Cardiac septum (tissue), 1 donor: ENCODE measurements around the gene HAND1. TPM values are rescaled to one million over a fixed set of nuclear protein-coding genes. Genes with fewer than 3 reads are reported as not detected.
A peak's percentile ranks its signal among the peaks of the same experiment; 100 is the strongest.
"Not testable (repeated sequence)": the region's sequence is repeated elsewhere in the genome, so short reads cannot be mapped to it uniquely, and the experiment has no call there.

Experiments
- DNase-seq: peaks from one replicate; pipeline ENCODE4 v3.0.0-alpha.2; 2020; ENCODE audit warnings: low spot score
- intact Hi-C: fragments of 100-400 bp; cut with DNase I; formaldehyde crosslinking; loops from one replicate; pipeline ENCODE4 v1.14.0; 2022
- long read RNA-seq: library from polyadenylated mRNA; unstranded; transcript quantifications from one replicate; pipeline ENCODE4 v2.0.0, GENCODE V29; 2021
- total RNA-seq: library from RNA; stranded (reverse); fragmentation: NEBNext Ultra II Directional; extraction: Animal tissue kit (Norgen Biotek cat#: 25700); gene quantifications from one replicate; pipeline ENCODE4 v1.2.1, GENCODE V29; 2021
- donor health status: DM: no; HTN: no; CAD: no.

Gene HAND1
- total RNA-seq: 18.3 TPM
- long read RNA-seq, transcript HAND1-201 (2 exons, 1,738 nt): major isoform, 25 of 39 reads
- long read RNA-seq, partial matches to known transcripts: 0 of 39 reads
- long read RNA-seq, other reads (novel, unspliced or antisense): 14 of 39 reads

DNA sequence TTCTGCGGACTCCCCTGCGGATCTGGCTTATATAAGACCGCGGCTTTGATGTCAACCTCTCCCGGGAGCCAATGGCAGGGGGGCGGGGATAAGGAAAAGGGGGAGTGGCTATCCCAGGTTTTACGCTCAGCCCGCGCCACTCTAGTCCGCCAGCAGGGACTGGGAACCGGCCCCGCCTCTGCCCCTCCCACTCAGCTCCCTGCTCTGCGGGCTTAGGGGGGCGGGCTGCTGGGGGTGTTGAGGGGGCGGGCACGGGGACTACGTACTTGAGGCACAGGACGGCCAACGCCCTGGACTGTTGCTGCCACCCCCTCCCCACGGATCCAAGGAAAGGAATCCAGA lies at the start of gene HAND1:
TSS of gene HAND1 (minus strand) at position 4 of the 342 bp plus-strand sequence. CDS start 219 bp downstream, outside the sequence.
- peak; percentile 92 for DNase-seq
- intact Hi-C loops: no loop called here

DNA sequence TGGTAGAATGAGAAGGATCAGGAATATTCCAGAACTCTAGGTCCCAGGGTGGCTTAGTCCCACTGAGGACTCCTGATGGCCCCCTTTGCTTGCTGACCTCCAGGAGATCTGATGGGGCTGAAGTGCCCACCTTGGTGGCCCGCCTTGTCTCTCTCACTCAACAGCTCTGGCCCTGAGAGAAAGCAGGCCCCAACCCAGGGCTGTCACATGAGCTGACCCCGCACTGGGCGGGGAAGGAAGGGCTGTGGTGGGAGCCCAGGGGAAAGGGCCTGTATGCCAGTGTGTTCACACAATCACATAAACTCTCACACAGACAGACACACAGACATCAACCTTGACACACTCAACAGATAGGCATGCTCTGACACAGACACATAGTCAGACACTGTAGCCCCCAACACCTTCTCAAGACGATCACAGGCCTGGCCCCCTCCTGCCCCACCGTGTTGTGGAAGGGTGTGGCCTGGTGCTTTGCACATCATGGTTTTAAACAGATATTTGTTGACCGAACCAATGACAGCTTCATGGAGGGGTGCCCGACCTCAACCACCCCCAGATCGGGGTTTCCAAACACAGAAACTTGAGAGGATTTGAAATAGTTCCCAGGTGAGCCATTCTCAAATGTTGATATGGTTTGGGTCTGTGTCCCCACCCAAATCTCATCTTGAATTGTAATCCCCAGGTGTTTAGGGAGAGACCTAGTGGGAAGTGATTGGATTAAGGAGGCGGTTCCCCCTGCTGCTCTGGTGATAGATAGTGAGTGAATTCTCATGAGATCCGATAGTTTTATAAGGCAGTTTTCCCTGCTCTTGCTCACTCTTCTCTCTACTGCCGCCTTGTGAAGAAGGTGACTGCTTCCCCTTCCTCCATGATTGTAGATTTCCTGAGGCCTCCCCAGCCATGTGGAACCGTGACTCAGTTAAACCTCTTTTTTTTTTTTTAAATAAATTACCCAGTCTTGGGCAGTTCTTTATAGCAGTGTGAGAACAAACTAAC lies 48.5 kb upstream of the HAND1 start:
- intact Hi-C loops: no loop called here
- no peak for DNase-seq

DNA sequence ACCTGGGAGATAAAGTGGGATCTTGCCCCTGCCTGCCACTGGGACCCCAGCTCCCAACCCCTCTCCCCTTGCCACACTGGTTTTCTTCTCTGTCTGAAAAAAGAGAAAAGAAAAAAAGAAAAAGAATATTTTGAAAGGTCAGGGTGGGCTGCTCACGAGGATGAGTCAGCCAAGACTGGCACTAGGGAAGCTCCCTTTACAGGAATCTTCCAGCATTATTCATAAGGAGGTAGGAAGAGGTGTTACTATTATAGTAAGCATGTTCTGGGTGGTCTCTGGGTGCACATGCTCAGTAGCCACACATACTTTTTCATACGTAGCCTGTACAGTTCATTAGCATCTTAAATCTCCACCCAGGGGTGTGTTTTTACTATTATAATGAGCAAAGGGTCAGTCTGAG lies 46.8 kb upstream of the HAND1 start:
- no peak for DNase-seq
- intact Hi-C loops: no loop called here

DNA sequence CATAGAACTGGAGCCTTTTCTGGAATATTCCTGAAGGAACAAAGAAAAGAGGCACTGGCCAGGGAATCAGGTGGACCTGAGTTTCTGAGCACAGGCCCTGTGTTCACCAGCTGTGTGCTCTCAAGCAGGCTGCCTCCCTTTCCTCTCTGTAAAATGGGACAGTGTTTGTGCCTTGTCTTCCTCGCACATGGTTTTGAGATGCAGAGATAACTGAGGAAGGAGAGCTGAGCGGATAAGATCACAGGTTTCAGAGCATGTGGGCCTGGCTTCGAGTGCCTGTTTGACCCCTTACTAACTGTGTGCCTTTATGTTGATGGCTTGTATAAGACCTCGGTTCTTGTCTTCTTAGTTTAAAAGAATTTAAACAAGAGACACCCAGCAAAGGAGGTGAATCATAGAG lies 46.2 kb upstream of the HAND1 start:
- intact Hi-C loops: no loop called here
- no peak for DNase-seq

DNA sequence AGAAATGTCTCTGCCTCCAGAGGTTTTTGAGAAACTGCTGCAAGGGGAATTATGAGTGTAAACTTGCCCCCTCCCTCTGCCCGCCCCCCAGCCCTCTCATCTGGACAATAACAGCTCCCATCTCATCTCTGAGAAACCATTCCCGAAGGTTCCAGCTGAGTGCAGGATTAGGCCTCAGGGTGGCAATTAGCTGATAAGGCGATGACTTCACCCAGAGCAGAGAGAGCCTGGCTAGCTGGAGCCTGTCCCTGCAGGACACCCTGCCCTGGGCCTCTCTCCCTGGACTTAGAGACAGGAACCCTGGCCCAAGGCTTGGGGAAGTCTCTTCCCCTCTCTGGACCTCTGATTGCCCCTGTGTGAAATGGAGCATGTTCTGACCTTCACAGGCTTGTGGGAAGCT lies 45.7 kb upstream of the HAND1 start:
- peak; percentile 79 for DNase-seq
- intact Hi-C loops: loop anchor here (2.0 kb wide), 1 partner anchor 81 kb away; no protein-coding TSS in a partner anchor

DNA sequence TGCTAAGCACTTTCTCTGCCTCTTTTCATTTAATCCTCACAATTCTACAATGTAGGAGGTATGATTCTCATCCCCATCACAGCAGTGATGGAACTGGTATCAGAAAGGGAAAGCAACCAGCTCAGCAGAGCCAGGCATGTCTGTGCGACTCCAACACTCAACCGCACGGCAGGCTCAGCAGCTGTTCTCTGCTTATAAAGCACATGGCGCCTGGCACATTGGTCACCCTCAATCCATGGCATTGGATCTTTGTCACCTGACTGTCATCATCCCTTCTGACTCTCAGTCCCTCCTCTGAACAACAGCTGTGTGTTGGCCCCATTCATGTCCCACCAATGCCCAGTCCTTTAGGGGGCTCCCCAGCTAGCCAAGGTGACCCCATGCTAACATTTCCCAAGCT lies 45.1 kb upstream of the HAND1 start:
- DNase-seq: no peak
- intact Hi-C loops: loop anchor here (2.0 kb wide), 1 partner anchor 82 kb away; no protein-coding TSS in a partner anchor

DNA sequence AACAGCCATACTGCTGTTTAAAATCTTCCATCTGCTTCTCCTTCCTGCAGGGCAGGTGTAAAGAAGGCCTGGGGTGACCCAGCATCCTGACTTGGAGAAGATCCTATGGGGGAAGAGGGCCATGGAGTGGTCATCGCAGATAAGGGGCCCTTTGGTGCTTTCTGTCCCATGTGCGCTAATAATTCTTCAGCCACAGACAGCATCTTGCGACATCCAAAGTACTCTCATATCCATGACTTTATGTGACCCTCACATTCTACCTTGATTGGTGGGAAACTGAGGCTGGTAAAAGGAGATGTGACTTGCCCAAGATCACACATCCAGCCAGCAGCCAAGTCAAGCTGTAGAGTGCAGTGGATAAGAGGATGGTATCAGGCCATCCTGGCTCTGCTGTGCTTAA lies 44.3 kb upstream of the HAND1 start:
- no peak for DNase-seq
- intact Hi-C loops: loop anchor here (2.0 kb wide), 1 partner anchor 83 kb away; no protein-coding TSS in a partner anchor

DNA sequence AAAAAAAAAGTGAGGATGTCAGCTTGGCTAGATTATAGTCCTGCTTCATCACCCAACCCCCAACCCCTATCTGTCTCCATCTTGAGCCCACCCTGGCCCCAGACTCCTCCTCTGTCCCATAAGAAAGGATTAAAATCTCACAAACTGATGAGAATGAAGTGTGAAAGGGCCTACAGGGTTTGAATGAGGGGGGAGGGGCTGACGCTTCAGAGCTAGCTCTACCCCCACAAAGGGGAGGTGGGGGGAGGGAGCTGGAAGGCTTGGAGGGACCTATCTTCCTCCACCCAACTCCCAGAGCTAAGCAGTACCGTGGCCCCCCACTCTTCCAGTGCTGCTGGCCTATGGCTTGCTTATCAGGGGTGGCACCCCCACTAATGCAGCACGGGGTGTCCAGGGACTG lies 43.7 kb upstream of the HAND1 start:
- intact Hi-C loops: loop anchor here (2.0 kb wide), 1 partner anchor 83 kb away; no protein-coding TSS in a partner anchor
- DNase-seq: no peak

DNA sequence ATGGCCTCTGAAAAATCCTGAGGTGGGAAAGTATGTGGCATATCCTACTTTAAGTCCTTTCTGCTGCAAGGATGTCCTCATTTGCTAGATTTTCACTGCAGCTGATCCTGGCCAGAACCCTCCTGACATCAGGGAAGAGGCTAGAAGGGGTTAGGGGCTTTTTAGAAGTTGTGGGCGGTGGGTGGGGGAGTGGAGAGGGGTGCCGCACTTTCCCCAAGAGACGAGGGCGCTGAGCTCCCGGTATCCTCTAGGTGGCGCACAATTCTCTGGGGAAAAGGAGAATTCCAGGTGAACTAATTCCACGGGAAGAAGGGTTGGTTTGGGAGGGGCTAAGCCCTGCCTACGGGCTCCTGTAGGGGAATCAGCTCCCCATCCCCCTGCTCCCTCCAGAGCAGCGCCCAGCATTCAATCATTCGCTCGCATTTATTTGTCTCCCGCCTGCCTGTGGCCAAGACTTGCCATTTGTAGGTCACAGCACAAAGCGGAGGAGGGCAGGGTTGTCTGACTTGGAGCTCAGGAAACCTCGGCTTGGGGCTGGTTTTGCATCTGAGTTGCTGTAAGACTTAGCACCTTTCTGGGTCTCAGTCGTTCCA lies 42.9 kb upstream of the HAND1 start:
- no peak for DNase-seq
- intact Hi-C loops: no loop called here

DNA sequence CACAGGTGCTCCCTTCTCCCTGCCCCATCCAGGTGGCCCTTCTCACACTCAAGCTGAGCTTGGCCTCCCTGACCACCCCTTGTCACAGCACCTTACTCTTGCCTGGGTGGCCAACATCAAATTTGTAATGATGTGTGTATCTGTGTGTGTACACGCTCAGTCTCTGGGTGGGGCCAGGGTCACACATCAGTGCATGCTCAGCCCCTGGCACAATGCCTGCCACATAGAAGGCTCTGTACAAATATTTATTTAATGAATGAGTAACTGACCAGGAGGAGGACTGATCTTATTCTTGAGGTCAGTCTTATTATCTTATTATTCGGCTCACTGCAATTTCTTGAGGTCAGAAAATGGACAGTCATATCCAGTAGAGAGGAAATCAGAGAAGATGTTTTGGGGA lies 41.3 kb upstream of the HAND1 start:
- no peak for DNase-seq
- intact Hi-C loops: no loop called here

DNA sequence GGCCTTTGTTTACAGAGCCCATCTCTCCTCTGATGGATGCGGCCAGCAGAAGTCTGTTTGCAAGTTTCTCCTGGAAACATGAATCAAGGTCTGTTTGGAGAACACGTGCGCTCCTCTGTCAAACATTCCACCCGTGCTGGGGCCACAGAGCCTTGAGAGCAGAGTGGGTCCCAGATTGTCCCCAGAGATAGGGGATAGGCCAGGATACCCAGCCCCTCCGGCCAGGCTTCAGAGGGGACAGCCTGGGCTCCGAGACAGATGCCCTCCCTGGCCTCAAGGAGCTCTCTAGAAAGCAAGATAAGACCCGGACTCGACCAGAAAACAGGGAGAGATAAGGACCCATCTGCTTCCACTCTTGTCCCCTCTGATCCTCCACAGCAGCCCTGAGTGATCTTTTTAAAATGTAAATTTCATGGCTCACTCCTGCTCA lies 40.4 kb upstream of the HAND1 start:
- no peak for DNase-seq
- intact Hi-C loops: no loop called here

DNA sequence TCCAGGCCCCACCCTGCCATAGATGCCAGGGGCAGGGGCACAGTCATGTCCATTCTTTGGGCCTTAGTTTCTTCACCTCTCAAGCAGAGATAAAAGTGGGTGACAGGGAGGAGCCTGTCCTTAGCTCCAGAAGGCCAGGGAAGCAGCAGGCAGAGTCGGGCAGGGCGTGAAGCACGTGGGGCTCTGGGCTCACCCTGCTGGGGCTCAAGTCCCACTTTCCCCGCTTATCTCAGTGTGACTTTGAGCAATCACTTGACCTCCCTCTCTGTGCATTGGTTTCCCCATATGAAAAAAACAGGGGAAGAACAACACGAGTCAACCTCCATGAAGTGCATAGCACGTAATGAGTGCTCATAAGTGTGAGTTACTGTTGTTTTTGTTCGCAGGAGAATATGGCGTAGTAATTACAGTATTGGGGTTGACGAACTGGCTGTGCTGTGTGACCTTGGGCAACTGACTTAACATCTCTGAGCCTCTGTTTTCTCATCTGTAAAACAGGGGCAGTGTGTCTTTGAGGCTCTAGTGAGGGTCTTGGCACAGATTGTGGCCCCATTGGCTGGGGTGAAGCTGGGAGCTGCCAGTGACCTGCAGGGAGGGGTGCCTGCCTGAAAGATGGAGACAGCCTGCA lies 39.9 kb upstream of the HAND1 start:
- DNase-seq: no peak
- intact Hi-C loops: no loop called here

DNA sequence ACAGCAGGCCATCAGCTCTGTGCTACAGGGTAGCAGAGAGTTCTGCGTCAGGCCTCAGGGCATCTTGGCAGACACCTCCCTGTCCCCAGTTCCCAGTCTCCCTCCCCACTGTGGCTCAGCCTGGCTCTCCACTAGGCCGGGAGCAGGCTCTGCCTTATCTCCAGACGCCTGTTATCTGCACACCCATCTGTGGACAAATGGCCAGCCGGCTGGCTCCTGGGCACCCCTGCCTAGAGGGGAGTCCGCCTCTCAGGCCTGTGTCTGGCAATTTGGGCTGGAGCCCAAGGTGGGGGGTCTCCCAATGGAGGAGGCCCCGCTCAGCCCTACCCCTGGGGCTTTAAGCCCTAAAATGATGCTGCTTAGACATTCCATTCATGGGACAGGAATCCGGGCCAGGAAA lies 39.2 kb upstream of the HAND1 start:
- no peak for DNase-seq
- intact Hi-C loops: no loop called here

DNA sequence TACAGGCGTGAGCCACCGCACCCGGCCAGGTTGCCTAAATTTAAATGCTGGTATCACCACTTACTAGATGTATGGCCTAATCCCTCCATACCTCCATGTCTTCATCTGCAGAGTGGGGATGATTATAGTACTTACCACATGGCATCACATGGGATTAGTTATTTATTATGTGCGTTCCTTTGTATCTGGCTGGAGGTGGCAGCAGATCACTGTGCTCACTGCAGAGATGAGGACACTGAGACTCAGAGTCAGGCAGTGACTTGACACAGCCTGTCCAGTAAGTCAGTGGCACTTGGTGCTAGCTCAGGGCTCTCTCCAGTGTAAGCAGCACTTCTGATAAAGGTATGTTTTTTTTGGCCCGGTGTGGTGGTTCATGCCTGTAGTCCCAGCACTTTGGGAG lies 38.4 kb upstream of the HAND1 start:
- intact Hi-C loops: no loop called here
- no peak for DNase-seq

DNA sequence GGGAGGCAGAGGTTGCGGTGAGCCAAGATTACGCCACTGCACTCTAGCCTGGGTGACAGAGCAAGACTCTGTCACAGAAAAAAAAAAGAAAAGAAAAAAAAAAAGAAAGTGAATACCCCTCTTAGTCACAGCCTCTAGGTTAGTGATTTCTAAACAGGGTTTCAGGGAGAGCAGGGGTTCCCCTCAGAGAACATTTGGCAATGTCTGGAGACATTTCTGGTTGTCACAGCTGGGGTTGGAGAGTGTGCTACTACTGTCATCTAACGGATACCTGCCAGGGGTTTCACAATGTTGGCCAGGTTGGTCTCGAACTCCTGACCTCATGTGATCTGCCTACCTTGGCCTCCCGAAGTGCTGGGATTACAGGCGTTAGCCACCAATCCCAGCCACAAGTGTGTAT lies 37.5 kb upstream of the HAND1 start:
- intact Hi-C loops, DNase-seq: not testable (repeated sequence)

DNA sequence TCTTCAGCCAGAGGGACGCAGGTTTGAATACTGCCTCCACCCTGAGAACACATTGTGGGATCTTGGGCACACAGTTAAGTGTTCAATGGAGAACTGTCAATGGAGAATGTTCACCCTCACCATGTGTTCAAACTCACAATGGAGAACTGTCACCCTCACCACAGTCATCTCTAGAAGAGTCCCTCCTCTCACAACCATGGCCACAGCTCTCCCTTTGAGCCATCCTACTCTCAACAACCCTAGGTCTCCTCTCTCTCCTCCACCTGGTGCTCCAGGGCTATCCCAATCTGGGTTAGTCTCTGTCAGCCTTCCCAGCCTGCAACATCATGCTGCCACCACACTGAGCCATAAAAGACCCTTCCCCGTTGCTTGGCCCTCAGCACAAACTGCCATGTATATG lies 36.3 kb upstream of the HAND1 start:
- intact Hi-C loops: no loop called here
- no peak for DNase-seq

DNA sequence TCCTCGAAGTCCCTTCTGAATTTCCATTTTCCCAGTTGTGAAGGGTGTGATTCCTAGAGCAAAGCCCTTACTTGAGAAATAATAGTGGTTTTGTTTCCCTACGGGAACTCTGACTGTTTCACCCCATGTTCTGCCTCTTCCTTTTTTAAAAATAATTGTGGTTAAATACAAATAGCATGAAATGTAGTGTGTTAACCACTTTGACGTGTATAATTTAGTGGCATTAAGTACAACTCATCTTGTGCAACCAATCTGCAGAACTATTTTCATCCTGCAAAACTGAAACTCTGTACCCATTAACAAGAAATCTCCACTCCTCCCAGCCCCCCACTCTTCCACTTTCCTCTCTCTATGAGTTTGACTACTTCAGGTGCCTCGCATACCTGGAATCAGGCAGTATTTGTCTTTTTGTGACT lies 35.6 kb upstream of the HAND1 start:
- no peak for DNase-seq
- intact Hi-C loops: no loop called here

DNA sequence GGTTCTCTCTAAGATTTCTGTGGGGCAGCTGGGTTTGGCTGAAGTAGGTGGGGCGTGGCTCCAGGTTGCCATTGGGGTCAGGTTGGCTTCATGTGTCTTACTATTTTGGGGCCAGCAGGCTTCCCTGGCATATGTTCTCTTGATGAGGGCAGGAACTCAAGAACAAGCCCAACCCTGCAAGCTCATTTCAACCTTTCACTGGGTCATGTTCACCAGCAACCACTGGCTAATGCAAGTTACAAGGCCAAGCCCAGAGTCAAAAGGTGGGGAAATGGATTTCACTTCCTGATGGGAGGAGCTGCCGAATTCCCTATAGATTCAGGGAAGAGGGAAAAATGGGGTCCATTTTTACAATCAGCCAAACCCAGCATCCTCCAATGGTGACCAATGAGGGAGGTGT lies 34.0 kb upstream of the HAND1 start:
- DNase-seq: no peak
- intact Hi-C loops: no loop called here

DNA sequence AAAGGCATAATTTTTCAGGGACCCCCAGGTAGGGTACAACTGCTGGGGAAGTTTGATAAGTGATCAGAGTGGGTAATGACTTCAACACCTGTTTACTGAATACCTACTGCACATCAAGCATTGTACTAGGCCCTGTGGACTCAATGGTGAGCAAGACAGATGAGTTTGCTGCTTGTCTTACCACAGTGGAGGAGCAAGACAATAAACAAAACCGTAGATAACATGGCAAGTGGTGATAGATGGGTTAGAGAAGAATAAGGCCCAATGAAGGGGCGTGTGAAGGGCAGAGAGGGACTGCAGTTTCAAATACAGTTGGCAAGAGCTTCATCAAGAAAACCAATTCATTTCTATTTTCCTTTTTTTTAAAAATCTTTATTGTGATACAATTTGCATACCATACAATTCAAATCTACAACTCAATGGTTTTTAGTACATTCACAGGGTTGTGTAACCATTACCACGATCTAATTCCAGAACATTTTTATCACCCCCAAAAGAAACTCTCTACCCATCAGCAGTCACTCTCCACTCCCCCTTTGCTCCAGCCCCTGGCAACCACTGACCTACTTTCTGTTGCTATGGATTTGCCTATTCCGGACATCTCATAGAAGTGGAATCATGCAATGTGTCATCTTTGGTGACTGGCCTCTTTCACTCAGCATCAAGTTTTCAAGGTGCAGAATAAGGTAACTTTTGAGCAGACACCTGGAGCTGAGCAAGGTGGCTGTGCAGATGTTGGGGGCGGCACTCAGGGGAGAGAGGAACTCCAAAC lies 31.9 kb upstream of the HAND1 start:
- intact Hi-C loops: no loop called here
- DNase-seq: no peak
